Calu3 (cell line): Measurements from ENCODE around the gene FOXL1. TPM values are rescaled to one million over a fixed set of nuclear protein-coding genes. Genes with fewer than 3 reads are reported as not detected.

Source experiments
- BruUV-seq: library from RNA; stranded (reverse); fragments of 400-500 nt; replicated peaks from 2 replicates; lab custom pipeline; 2021; lab: Mats Ljungman, UMichigan
- CTCF ChIA-PET: fragments of 300-600 bp; sonication (Branson Sonifier 250); formaldehyde crosslinking; loops from one replicate; lab custom pipeline; 2022; ENCODE audit warnings: antibody characterized with exemption; lab: Charles Lee
- DNase-seq: peaks from one replicate; pipeline ENCODE4 v3.0.0; 2022
- H3K27ac Mint-ChIP-seq: one replicate; pipeline ENCODE4 v1.8.0; 2022; ENCODE audit warnings: mixed read lengths; ENCODE audit not compliant: unreplicated experiment
- H3K27me3 Mint-ChIP-seq: one replicate; pipeline ENCODE4 v1.8.0; 2022; ENCODE audit warnings: mixed read lengths; ENCODE audit not compliant: unreplicated experiment
- H3K36me3 Mint-ChIP-seq: one replicate; pipeline ENCODE4 v1.8.0; 2022; ENCODE audit warnings: mild to moderate bottlenecking, moderate library complexity, mixed read lengths; ENCODE audit not compliant: insufficient read depth, unreplicated experiment
- H3K4me1 Mint-ChIP-seq: one replicate; pipeline ENCODE4 v1.8.0; 2022; ENCODE audit warnings: mild to moderate bottlenecking, low read depth, mixed read lengths; ENCODE audit not compliant: unreplicated experiment
- H3K4me3 Mint-ChIP-seq: one replicate; pipeline ENCODE4 v1.8.0; 2022; ENCODE audit warnings: mild to moderate bottlenecking, low read depth, moderate library complexity, mixed read lengths; ENCODE audit not compliant: unreplicated experiment
- H3K9me3 Mint-ChIP-seq: one replicate; pipeline ENCODE4 v1.8.0; 2022; ENCODE audit warnings: low read depth, mixed read lengths; ENCODE audit not compliant: unreplicated experiment
- CTCF ChIP-seq: fragments of 200-600 bp; IDR thresholded peaks from one replicate; pipeline ENCODE4 v1.8.0; 2022; ENCODE audit warnings: antibody characterized with exemption; ENCODE audit not compliant: unreplicated experiment
- intact Hi-C: fragments of 100-400 bp; cut with micrococcal nuclease; formaldehyde crosslinking; loops from one replicate; pipeline ENCODE4 v1.10.0; 2022; ENCODE audit not compliant: unreplicated experiment
- total RNA-seq: library from RNA; stranded (reverse); gene quantifications from 2 replicates; pipeline ENCODE4 v1.2.3, GENCODE V29; 2022

Gene FOXL1
- total RNA-seq, 1 experiment from 2014 or later = 13.3 TPM

- Mint-ChIP-seq H3K27ac (no peak overlapping the region), H3K27me3 (no peaks in the 10 kb centered on the region), H3K4me1 (no peaks in the 10 kb centered on the region), H3K4me3 (no peak overlapping the region), H3K9me3 (no peaks in the 10 kb centered on the region), H3K36me3 (peaks cover 34% of the 10 kb centered on the region)
- DNase-seq = no peak
- BruUV-seq = no TSS peak
- intact Hi-C loops = no loop called here
- TF ChIP-seq CTCF = no peak
- CTCF ChIA-PET = no interaction called here
These were observed 32.3 kb upstream of the FOXL1 start for GRCh38 chr16:86545954-86546637.

GRCh38 chr16:86546638-86547013, 31.7 kb upstream of the FOXL1 start:
- Mint-ChIP-seq H3K36me3 (peaks cover 28% of the 10 kb centered on the region), H3K4me3 (no peak overlapping the region), H3K27ac (no peak overlapping the region), H3K27me3 (no peaks in the 10 kb centered on the region), H3K9me3 (no peaks in the 10 kb centered on the region), H3K4me1 (no peaks in the 10 kb centered on the region)
- TF ChIP-seq CTCF = no peak
- no TSS peak for BruUV-seq
- DNase-seq = no peak
- intact Hi-C loops = no loop called here
- CTCF ChIA-PET = no interaction called here

GRCh38 chr16:86547286-86547685, 31.1 kb upstream of the FOXL1 start:
- no peaks in the 10 kb centered on the region for H3K9me3 Mint-ChIP-seq
- H3K4me3 Mint-ChIP-seq = no peak overlapping the region
- BruUV-seq = no TSS peak
- DNase-seq = no peak
- H3K36me3 Mint-ChIP-seq = peaks cover 22% of the 10 kb centered on the region
- H3K27ac Mint-ChIP-seq = no peak overlapping the region
- intact Hi-C loops = no loop called here
- no peak for TF ChIP-seq CTCF
- H3K27me3 Mint-ChIP-seq = no peaks in the 10 kb centered on the region
- no peaks in the 10 kb centered on the region for H3K4me1 Mint-ChIP-seq
- CTCF ChIA-PET = no interaction called here

GRCh38 chr16:86549076-86549892, 29.1 kb upstream of the FOXL1 start:
- peaks cover 29% of the 10 kb centered on the region for H3K36me3 Mint-ChIP-seq
- intact Hi-C loops = no loop called here
- H3K27me3 Mint-ChIP-seq = no peaks in the 10 kb centered on the region
- H3K4me3 Mint-ChIP-seq = no peak overlapping the region
- no peak overlapping the region for H3K27ac Mint-ChIP-seq
- no peaks in the 10 kb centered on the region for H3K4me1 Mint-ChIP-seq
- no peaks in the 10 kb centered on the region for H3K9me3 Mint-ChIP-seq
- no peak for DNase-seq
- BruUV-seq = no TSS peak
- CTCF ChIA-PET = no interaction called here
- no peak for TF ChIP-seq CTCF
